ENCODE measurements around the gene SHB.

DNA sequence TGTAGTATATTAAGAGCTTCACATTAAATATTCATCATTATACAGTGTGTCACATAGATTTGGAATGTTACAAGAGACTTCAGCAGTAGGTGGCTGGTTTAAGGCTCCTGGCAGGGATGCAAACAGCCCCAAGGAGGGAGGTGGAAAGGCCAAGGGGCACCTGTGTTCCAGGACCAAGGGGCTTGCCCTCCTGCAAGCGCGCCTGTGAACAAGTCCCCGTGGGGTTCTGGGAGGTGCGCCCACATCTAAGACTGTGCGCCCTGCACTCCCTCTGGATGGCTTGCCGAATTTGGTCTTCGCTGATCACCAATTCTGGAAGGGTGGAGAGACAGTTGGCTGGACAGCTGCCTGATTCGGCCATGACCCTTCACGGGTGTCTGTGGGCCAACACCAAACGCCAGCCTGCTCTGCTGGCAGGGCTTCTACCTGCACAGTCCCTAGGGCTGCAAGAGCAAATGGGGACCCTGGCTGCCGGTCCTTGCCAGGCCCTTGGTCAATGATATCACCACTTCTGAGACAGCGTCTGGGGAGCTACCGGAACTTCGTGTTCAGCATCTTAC is 153.0 kb downstream of the SHB start:
- TF ChIP-seq, protein P1, sequence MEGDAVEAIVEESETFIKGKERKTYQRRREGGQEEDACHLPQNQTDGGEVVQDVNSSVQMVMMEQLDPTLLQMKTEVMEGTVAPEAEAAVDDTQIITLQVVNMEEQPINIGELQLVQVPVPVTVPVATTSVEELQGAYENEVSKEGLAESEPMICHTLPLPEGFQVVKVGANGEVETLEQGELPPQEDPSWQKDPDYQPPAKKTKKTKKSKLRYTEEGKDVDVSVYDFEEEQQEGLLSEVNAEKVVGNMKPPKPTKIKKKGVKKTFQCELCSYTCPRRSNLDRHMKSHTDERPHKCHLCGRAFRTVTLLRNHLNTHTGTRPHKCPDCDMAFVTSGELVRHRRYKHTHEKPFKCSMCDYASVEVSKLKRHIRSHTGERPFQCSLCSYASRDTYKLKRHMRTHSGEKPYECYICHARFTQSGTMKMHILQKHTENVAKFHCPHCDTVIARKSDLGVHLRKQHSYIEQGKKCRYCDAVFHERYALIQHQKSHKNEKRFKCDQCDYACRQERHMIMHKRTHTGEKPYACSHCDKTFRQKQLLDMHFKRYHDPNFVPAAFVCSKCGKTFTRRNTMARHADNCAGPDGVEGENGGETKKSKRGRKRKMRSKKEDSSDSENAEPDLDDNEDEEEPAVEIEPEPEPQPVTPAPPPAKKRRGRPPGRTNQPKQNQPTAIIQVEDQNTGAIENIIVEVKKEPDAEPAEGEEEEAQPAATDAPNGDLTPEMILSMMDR (IDR thresholded peaks at IDR 0.05): no peak
- no peak for TF ChIP-seq POLR2AphosphoS5 (IDR thresholded peaks at IDR 0.05)

Measured in prostate gland (tissue), 2 donors.